HUDEP-2 (cell line): ENCODE data around the gene TMEM86B.

ENCODE experiments used
- DNase-seq, 76 experiments: peaks; one replicate each; lab custom pipeline; 2025; ENCODE audit not compliant: unreplicated experiment in 76 of 76; lab: John Stamatoyannopoulos, UW

The TMEM86B gene

GRCh38 chr19:55228403-55229031, at the start of gene TMEM86B:
Gene TMEM86B, minus strand, starts transcription at chr19:55228763. Its CDS starts 22 bp downstream, at chr19:55228741.
- peak in 75 of 76 experiments; percentile 70 to 99 (median 95) for DNase-seq

- no peak for DNase-seq
Observed at GRCh38 chr19:55277494-55277893, 48.9 kb upstream of the TMEM86B start.

GRCh38 chr19:55276720-55277430, 48.3 kb upstream of the TMEM86B start:
- DNase-seq: no peak

- DNase-seq: no peak
Observed at GRCh38 chr19:55275851-55276719, 47.5 kb upstream of the TMEM86B start.

GRCh38 chr19:55273978-55274707, 45.6 kb upstream of the TMEM86B start:
- DNase-seq: no peak

- DNase-seq: no peak
Observed at GRCh38 chr19:55272142-55272541, 43.6 kb upstream of the TMEM86B start.

GRCh38 chr19:55270172-55270942, 41.8 kb upstream of the TMEM86B start:
- no peak for DNase-seq

GRCh38 chr19:55269299-55269698, 40.7 kb upstream of the TMEM86B start:
- no peak for DNase-seq

- DNase-seq: no peak
Observed at GRCh38 chr19:55266840-55267239, 38.3 kb upstream of the TMEM86B start.

GRCh38 chr19:55266404-55266803, 37.8 kb upstream of the TMEM86B start:
- DNase-seq: no peak

- DNase-seq: no peak
Observed at GRCh38 chr19:55265723-55266386, 37.3 kb upstream of the TMEM86B start.

GRCh38 chr19:55265173-55265572, 36.6 kb upstream of the TMEM86B start:
- DNase-seq: no peak

GRCh38 chr19:55264531-55264930, 36.0 kb upstream of the TMEM86B start:
- DNase-seq: no peak

- DNase-seq: no peak
Observed at GRCh38 chr19:55262359-55262758, 33.8 kb upstream of the TMEM86B start.

- no peak for DNase-seq
Observed at GRCh38 chr19:55261671-55262126, 33.1 kb upstream of the TMEM86B start.

- DNase-seq: no peak
Observed at GRCh38 chr19:55259540-55260210, 31.1 kb upstream of the TMEM86B start.

- peak in 75 of 76 experiments; percentile 86 to 100 (median 98) for DNase-seq
Observed at GRCh38 chr19:55258828-55259539, 30.4 kb upstream of the TMEM86B start, which contains the start of gene PPP6R1. Gene PPP6R1, minus strand, starts transcription at chr19:55259017. Its CDS starts 11,914 bp downstream, at chr19:55247103.

- DNase-seq: peak in 2 of 76 experiments; percentile 17 to 29
Observed at GRCh38 chr19:55258476-55258827, 29.9 kb upstream of the TMEM86B start.
